ENCODE measurements around the gene COL16A1. TPM values are rescaled to one million over a fixed set of nuclear protein-coding genes. Genes with fewer than 3 reads are reported as not detected.
A peak's percentile ranks its signal among the peaks of the same experiment; 100 is the strongest.

COL16A1 gene
- total RNA-seq, 1 donor from 2014 or later = not detected

DNA sequence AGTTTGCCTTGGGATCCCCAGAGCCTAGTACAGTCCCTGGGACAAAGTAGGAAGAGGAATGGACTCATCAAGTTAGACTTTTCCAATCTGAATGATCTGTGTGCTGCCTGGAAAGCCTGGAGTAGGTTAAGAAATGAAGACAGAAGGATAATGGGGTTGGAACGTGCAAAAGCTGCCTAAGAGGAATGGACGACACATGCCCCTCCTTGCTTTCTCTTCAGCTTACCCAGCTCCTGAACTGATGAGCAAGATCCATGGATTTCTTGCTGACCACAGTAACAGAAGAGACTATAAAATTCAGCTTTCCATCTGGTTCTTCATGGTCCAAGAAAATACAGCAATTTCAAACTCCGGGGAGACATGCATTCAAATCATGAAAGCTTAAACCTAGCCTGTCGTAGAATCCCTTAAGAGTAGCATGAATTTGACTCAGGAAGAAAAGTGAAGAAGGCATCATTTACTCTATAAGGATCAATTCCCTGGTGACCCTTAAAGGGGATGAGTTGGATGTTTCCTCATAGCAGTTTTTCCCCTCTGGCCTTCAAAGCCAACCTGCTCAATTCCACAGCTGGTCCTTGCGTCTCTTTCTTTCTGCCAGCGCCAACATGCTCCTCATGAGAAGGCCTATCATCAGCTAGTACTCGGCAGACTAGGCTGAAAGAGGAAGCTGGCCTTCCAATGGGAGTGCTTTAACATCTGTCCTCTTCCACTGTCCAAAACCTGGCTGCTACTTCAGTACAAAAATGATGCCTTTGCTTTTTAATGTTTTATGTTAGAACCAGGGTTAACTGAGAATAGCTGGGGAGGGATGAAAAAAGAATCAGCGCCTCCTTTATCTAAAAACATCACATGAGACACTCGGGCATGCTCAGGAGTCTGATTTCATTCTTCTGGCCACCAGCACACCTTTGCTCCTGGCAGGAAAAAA, 53.4 kb downstream of the COL16A1 start:
- Mint-ChIP-seq H3K27ac (no peak overlapping the region), H3K27me3 (ENCODE audit: low read depth) (no peaks in the 10 kb centered on the region), H3K4me1 (ENCODE audit: low read depth) (peaks cover 7% of the 10 kb centered on the region), H3K4me3 (ENCODE audit: low read depth) (no peak overlapping the region), H3K9me3 (no peaks in the 10 kb centered on the region), H3K36me3 (ENCODE audit: low read depth) (no peaks in the 10 kb centered on the region)
- intact Hi-C loops (cut with micrococcal nuclease) = no loop called here
- DNase-seq (ENCODE audit: low spot score) = no peak

DNA sequence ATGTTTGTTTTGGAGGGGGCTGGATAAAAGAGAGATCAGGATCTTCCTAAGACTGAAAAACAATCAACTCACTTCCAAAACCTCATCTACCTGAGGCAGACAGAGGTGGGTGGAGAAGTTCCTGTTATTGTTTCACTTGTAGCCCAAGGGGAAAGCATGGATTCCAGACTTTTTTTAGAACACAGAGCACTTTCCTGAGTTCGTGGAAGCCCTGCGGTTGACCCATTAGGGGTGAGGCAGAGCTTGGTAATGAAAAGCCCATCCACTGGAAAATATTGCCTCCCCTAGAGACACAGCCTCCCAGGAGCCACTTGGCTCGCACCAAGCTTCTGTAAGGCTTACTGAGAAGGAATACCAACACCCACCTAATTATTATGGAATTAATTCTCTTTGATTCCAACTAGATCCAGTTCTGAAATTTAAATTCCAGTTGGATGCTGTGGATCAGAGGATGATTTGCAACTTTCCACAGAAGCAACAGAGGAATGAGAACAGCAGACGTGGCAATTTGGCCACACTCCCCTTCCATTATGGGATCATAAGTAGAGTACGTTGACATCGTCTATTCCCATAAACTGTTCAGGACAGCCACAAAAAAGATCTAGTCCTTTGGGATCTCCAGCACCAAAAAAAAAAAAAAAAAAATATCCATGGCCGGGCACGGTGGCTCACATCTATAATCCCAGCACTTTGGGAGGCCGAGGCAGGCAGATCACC, 55.0 kb downstream of the COL16A1 start:
- H3K27me3 Mint-ChIP-seq (ENCODE audit: low read depth) = no peaks in the 10 kb centered on the region
- no peaks in the 10 kb centered on the region for H3K36me3 Mint-ChIP-seq (ENCODE audit: low read depth)
- no peak for DNase-seq (ENCODE audit: low spot score)
- no peak overlapping the region for H3K4me3 Mint-ChIP-seq (ENCODE audit: low read depth)
- peaks cover 13% of the 10 kb centered on the region for H3K4me1 Mint-ChIP-seq (ENCODE audit: low read depth)
- H3K27ac Mint-ChIP-seq = no peak overlapping the region
- intact Hi-C loops (cut with micrococcal nuclease) = loop anchor here (10.0 kb wide), 2 partner anchors 116 to 426 kb away; partner anchors contain the start of genes ADGRB2 and TMEM39B
- H3K9me3 Mint-ChIP-seq = no peaks in the 10 kb centered on the region

DNA sequence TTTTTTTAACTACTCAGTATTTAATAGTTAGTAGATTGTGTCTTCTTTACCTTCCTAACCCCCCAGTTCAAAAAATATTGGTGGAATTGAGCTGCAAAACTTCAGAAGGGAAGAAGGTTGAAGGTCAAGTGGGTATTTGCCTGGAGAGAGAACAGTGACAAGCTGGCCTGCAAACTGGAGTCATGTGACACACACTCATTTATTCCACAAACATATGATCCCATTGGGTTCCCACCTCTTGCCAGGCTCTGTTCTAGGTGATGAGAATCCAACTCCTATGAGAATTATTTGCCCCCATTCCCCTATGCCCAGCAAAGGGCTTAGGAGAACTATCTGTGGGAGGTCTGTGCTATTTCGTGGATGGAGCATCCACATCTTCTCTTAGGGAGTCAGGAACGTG, 55.6 kb downstream of the COL16A1 start:
- intact Hi-C loops (cut with micrococcal nuclease) = loop anchor here (10.0 kb wide), 2 partner anchors 117 to 427 kb away; partner anchors contain the start of genes ADGRB2 and TMEM39B
- Mint-ChIP-seq H3K36me3 (ENCODE audit: low read depth) (no peaks in the 10 kb centered on the region), H3K4me1 (ENCODE audit: low read depth) (peaks cover 15% of the 10 kb centered on the region), H3K4me3 (ENCODE audit: low read depth) (no peak overlapping the region), H3K27ac (no peak overlapping the region), H3K9me3 (no peaks in the 10 kb centered on the region), H3K27me3 (ENCODE audit: low read depth) (no peaks in the 10 kb centered on the region)
- DNase-seq (ENCODE audit: low spot score) = no peak

DNA sequence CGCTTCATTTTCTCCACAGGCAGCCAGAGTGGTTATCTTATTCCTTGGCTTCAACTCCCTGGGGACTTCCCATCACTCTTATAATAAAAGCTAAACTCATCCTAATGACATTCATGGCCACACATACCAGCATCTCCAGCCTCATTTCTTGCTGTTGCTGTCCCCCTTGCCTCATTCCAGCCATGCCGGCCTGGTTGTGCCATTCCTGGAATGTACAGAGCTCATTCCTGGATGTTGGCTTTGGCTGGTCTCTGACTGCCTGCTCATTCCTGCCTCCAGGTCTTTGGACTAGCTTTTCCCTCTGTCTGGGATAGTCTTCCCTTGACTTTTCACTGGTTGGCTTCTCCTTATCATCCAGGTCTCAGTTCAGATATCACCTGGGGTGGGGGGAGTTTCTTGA, 56.7 kb downstream of the COL16A1 start:
- peak overlapping the region; percentile 96 for H3K4me3 Mint-ChIP-seq (ENCODE audit: low read depth)
- no peak for DNase-seq (ENCODE audit: low spot score)
- intact Hi-C loops (cut with micrococcal nuclease) = loop anchor here (10.0 kb wide), 2 partner anchors 118 to 428 kb away; partner anchors contain the start of genes ADGRB2 and TMEM39B
- no peaks in the 10 kb centered on the region for H3K27me3 Mint-ChIP-seq (ENCODE audit: low read depth)
- no peak overlapping the region for H3K27ac Mint-ChIP-seq
- H3K36me3 Mint-ChIP-seq (ENCODE audit: low read depth) = no peaks in the 10 kb centered on the region
- H3K4me1 Mint-ChIP-seq (ENCODE audit: low read depth) = peaks cover 15% of the 10 kb centered on the region
- no peaks in the 10 kb centered on the region for H3K9me3 Mint-ChIP-seq

DNA sequence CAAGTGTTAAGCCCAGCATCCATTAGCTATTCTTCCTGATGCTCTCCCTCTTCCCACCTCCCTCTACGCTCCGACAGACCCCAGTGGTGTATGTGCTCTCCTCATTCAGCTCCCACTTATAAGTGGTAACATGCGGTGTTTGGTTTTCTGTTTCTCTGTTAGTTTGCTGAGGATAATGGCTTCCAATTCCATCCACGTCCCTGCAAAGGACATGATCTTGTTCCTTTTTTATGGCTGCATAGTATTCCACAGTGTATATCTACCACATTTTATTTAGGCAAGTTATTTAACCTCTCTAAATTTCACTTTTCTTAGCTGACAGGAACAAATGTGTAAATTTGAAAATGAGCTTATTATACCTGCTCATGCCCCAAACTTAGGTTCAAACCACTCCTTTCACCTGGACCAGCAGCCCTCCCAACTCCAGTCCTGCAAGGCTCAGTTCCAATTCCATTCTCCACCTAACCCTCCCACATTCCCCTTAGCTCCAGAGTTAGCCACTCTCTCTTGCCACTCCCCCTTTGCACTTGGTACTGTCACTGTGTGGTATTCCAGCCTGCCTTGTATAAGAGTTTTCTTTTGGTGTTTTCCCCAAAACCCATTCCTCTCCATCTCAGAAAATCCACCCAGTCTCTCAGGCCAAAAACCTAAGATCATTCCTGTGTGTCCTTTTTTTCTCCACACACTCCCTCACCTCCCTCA, 57.4 kb downstream of the COL16A1 start:
- Mint-ChIP-seq H3K4me1 (ENCODE audit: low read depth) (peaks cover 15% of the 10 kb centered on the region), H3K27me3 (ENCODE audit: low read depth) (no peaks in the 10 kb centered on the region), H3K4me3 (ENCODE audit: low read depth) (peak overlapping the region; percentile 96), H3K27ac (no peak overlapping the region), H3K36me3 (ENCODE audit: low read depth) (no peaks in the 10 kb centered on the region), H3K9me3 (no peaks in the 10 kb centered on the region)
- DNase-seq (ENCODE audit: low spot score) = no peak
- intact Hi-C loops (cut with micrococcal nuclease) = loop anchor here (10.0 kb wide), 2 partner anchors 118 to 428 kb away; partner anchors contain the start of genes ADGRB2 and TMEM39B

DNA sequence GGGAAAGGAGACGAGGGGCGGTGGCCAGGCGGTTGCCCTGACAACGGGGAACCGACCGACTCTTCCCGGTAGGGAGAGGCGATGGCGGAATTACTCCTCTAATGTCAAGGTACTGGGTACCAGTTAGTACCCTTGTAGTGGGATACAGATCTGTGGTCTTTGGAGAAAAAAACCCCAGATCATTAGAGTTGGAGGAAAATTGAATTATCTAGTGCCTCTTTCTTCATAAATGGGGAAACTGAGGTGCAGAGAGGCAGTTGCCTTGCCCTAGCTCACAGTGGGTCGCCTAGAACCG, 58.6 kb downstream of the COL16A1 start:
- Mint-ChIP-seq H3K9me3 (no peaks in the 10 kb centered on the region), H3K27ac (peak overlapping the region; percentile 100), H3K27me3 (ENCODE audit: low read depth) (no peaks in the 10 kb centered on the region), H3K36me3 (ENCODE audit: low read depth) (no peaks in the 10 kb centered on the region), H3K4me3 (ENCODE audit: low read depth) (peak overlapping the region; percentile 96), H3K4me1 (ENCODE audit: low read depth) (peaks cover 15% of the 10 kb centered on the region)
- intact Hi-C loops (cut with micrococcal nuclease) = loop anchor here (10.0 kb wide), 2 partner anchors 120 to 430 kb away; partner anchors contain the start of genes ADGRB2 and TMEM39B
- DNase-seq (ENCODE audit: low spot score) = no peak

DNA sequence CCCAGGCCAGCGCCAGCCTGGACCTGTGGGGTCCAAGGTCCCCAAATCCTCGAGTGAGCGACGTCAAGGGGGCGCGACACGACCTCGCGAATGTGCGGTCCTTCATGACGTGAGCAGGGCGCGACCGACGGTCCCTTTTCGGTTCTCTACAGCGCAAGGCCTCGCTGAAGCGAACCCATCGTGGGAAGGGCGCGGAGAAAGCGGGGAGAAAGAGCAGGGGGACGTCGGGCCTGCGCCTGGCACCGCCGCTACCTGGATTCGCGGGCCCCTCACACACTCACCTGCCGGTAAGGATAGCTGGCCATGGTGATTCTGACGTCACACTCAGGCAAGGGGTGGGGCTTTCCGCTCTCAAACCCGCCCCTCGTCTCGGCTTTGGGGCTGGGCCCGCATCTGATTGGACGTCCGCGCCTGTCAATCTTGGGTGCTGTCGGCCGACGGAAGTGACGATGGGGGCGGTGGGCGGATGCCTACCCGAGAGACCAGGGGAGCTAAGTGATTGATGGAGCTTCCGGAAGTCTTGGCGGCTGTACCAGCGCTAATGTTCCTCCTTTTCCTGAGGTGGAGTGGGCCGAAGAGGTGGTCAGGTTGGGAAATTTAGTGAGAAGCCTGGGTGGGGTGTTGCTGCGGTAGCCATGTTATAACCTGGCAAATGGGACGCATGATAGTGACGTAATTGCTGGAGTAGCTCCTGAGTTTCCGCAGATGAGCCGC, 59.1 kb downstream of the COL16A1 start, which contains the start of gene PEF1:
Gene PEF1 (minus strand): TSS at position 317 of the 714 bp plus-strand sequence. CDS start 12 bp downstream, at position 305.
- peak; percentile 98 for DNase-seq (ENCODE audit: low spot score)

DNA sequence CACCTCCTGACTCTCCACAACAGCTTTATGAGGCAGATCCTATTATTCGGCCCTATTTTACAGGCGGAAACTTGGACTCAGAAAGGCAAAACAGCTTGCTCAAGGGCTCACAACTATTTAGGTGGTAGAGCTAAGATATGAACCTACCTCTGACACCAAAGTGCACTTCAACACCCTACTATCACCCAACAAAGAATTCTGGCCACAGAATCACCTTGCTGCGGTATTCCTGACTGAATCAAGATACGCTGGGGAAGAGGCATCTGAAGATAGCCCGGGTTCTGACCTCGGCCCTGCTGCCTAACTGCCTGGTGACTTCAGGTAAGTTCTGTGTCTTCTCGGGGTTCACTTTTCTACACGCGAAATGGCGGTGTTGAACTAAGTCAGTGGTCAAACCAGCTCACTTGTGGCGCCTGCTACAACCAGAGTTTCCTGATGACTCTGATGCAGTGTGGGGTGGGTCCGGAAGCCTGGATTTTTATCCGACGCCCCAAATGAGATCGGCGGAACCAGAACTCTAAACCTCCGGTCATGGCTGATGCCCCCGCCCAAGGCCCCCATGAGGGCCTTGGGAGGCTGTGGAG, 59.7 kb downstream of the COL16A1 start:
- no peak for DNase-seq (ENCODE audit: low spot score)
- intact Hi-C loops (cut with micrococcal nuclease) = loop anchor here (10.0 kb wide), 2 partner anchors 121 to 431 kb away; partner anchors contain the start of genes ADGRB2 and TMEM39B
- Mint-ChIP-seq H3K4me1 (ENCODE audit: low read depth) (peaks cover 15% of the 10 kb centered on the region), H3K27me3 (ENCODE audit: low read depth) (no peaks in the 10 kb centered on the region), H3K9me3 (no peaks in the 10 kb centered on the region), H3K27ac (peak overlapping the region; percentile 100), H3K36me3 (ENCODE audit: low read depth) (no peaks in the 10 kb centered on the region), H3K4me3 (ENCODE audit: low read depth) (peak overlapping the region; percentile 96)

More for the DNA sequence above, 59.1 kb downstream of the COL16A1 start, which contains the start of gene PEF1:
- Mint-ChIP-seq H3K27ac (peak within 1 kb of the TSS; percentile 100), H3K4me3 (ENCODE audit: low read depth) (peak within 1 kb of the TSS; percentile 96), H3K9me3 (no peaks in the 10 kb centered on the region), H3K36me3 (ENCODE audit: low read depth) (no peaks in the 10 kb centered on the region), H3K27me3 (ENCODE audit: low read depth) (no peaks in the 10 kb centered on the region), H3K4me1 (ENCODE audit: low read depth) (peaks cover 15% of the 10 kb centered on the region)
- intact Hi-C loops (cut with micrococcal nuclease) = loop anchor here (10.0 kb wide), 2 partner anchors 120 to 430 kb away; partner anchors contain the start of genes ADGRB2 and TMEM39B

DNA sequence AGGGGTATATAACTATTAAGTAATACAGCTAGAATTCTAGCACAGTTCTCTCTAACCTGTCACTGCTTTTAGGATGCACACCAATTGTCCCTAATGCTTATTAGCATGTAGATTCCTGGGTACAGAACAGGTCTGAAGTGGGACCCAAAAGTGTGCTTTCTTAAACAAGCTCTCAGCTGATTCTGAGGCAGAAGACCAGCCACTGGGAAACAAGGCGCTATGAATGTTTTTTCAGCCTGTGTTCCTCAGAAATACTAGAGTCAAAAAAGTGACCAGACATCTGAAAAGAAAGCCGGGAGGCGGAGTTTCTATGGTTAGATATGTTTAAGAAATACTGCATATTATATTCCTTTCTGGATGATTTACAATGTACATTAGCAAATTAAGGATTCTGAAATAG, 60.9 kb downstream of the COL16A1 start:
- H3K36me3 Mint-ChIP-seq (ENCODE audit: low read depth) = peaks cover 3% of the 10 kb centered on the region
- intact Hi-C loops (cut with micrococcal nuclease) = loop anchor here (10.0 kb wide), 2 partner anchors 122 to 432 kb away; partner anchors contain the start of genes ADGRB2 and TMEM39B
- no peak overlapping the region for H3K27ac Mint-ChIP-seq
- no peaks in the 10 kb centered on the region for H3K27me3 Mint-ChIP-seq (ENCODE audit: low read depth)
- DNase-seq (ENCODE audit: low spot score) = no peak
- peaks cover 20% of the 10 kb centered on the region for H3K4me1 Mint-ChIP-seq (ENCODE audit: low read depth)
- H3K4me3 Mint-ChIP-seq (ENCODE audit: low read depth) = no peak overlapping the region
- no peaks in the 10 kb centered on the region for H3K9me3 Mint-ChIP-seq

DNA sequence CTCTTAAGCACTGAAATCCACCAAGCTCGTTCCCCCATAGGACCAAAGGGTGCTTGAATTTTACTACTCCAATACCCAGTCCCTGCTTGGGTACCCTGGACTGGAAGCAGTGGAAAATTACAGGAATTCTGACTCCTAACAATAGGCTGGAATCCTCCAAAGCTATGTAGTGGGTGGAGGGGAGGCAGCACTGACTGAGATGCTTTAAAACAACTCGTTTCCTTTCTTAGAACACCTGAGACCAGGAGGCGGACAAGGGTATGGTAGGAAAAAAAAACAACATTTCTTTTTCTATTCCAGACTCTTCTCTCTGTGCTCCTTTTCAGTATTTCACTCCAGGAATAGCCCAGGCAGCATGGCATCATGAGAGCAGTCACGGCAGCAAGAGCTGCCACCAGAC, 61.5 kb downstream of the COL16A1 start:
- H3K4me3 Mint-ChIP-seq (ENCODE audit: low read depth) = no peak overlapping the region
- DNase-seq (ENCODE audit: low spot score) = no peak
- no peak overlapping the region for H3K27ac Mint-ChIP-seq
- H3K4me1 Mint-ChIP-seq (ENCODE audit: low read depth) = peaks cover 21% of the 10 kb centered on the region
- H3K9me3 Mint-ChIP-seq = no peaks in the 10 kb centered on the region
- H3K36me3 Mint-ChIP-seq (ENCODE audit: low read depth) = peaks cover 3% of the 10 kb centered on the region
- no peaks in the 10 kb centered on the region for H3K27me3 Mint-ChIP-seq (ENCODE audit: low read depth)
- intact Hi-C loops (cut with micrococcal nuclease) = loop anchor here (10.0 kb wide), 2 partner anchors 122 to 432 kb away; partner anchors contain the start of genes ADGRB2 and TMEM39B

DNA sequence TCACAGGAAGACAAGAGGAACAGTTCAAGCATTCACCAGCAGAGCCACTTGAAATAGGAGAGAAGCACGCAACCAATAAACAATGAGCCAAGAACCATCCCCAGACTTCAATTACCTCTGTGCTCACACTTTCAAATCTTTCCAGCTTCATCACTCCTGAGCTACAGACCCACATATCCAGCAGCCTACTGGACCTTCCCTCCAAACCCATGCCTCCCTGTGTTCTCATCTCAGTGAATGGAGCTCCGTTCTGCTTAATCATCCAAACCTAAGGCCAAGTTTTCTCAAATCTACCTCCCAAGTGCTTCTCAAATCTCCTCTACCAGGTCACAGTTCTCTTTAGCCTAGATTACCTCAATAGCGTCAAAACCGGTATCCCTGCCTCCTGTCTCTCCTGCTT, 62.9 kb downstream of the COL16A1 start:
- intact Hi-C loops (cut with micrococcal nuclease) = loop anchor here (10.0 kb wide), 2 partner anchors 124 to 434 kb away; partner anchors contain the start of genes ADGRB2 and TMEM39B
- Mint-ChIP-seq H3K9me3 (no peaks in the 10 kb centered on the region), H3K4me3 (ENCODE audit: low read depth) (no peak overlapping the region), H3K4me1 (ENCODE audit: low read depth) (peaks cover 18% of the 10 kb centered on the region), H3K36me3 (ENCODE audit: low read depth) (peaks cover 3% of the 10 kb centered on the region), H3K27ac (no peak overlapping the region), H3K27me3 (ENCODE audit: low read depth) (no peaks in the 10 kb centered on the region)
- no peak for DNase-seq (ENCODE audit: low spot score)
